Stimulated activated CD8-positive, alpha-beta memory T cell treated with anti-CD3 and anti-CD28 coated beads, Interleukin-4, amount 100 ng/mL, for 24 hours (primary cell): ENCODE results near the gene GCKR.
"Not testable (repeated sequence)": the region's sequence is repeated elsewhere in the genome, so short reads cannot be mapped to it uniquely, and the experiment has no call there.

Source experiments
- DNase-seq: peaks from one replicate; pipeline ENCODE4 v3.0.0-alpha.2; 2020; ENCODE audit warnings: low read depth

The GCKR gene

DNA sequence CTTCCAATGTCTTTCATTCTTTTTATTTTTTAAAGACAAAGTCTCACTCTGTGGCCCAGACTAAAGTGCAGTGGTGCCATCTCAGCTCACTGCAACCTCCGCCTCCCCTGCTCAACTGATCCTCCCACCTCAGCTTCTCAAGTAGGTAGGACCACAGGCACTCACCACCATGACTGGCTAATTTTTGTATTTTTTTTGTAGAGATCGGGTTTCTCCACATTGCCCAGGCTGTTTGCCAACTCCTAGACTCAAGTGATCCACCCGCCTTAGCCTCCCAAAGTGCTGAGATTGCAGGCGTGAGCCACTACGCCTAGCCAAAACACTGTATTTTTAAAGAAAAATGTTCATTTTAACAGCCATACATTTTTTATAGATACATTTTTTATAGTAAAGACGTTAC is 12.7 kb downstream of the GCKR start:
- DNase-seq = no peak

DNA sequence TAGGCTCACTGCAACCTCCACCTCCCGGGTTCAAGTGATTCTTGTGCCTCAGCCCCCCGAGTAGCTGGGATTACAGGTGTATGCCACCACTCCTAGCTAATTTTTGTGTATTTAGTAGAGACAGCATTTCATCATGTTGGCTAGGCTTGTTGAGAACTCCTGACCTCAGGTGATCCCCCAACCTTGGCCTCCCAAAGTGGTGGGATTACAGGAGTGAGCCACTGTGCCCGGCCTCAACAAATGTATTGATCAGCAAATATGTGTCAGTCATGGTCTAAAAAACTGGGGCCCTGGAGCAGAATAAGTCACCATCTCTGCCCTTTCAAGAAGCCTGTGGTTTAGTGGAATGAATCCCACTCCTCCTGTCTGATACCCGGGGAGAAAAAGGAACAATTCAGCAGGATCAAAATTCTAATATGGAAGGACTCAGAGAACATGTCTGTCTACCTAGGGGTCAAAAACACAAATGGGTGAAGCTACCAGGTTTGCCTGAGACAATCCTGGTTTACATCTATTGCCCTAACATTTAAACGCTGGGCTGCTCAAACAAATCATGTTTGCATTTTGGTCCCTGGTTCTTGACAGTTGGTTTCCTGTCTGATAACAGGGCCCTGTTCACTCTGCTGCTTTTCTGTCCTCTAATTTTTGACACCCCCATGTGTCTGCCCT is 21.6 kb downstream of the GCKR start:
- DNase-seq = no peak

DNA sequence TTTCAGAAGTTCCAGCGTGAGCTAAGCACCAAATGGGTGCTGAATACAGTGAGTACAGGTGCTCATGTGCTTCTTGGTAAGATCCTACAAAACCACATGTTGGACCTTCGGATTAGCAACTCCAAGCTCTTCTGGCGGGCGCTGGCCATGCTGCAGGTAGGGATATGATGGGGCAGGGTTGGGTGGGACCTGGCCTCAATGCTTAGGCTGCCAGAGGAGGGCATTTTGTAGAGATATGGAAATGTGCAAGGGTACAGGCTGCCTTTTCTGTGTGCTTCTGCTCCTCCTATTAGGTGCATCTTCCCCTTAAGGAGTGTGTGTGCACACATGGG is 22.1 kb downstream of the GCKR start:
- DNase-seq = no peak

DNA sequence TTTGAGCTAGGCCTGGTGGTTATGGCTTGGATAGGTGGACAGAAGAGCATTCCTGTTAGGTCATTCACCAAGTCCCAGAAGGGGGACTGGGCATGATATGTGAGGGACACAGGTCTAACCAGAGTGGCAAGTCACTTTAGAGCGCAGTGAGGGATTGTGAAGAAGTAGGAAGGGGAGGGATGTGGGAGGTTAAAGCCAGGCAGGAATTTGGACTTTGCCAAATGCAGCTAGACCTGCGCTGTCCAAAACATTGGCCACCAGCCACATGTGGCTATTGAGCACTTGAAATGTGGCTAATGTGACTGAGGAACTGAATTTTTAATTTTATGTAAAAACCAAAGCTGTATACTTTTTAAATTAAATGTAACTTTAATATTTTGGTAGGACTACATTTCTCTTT is 23.7 kb downstream of the GCKR start:
- no peak for DNase-seq

DNA sequence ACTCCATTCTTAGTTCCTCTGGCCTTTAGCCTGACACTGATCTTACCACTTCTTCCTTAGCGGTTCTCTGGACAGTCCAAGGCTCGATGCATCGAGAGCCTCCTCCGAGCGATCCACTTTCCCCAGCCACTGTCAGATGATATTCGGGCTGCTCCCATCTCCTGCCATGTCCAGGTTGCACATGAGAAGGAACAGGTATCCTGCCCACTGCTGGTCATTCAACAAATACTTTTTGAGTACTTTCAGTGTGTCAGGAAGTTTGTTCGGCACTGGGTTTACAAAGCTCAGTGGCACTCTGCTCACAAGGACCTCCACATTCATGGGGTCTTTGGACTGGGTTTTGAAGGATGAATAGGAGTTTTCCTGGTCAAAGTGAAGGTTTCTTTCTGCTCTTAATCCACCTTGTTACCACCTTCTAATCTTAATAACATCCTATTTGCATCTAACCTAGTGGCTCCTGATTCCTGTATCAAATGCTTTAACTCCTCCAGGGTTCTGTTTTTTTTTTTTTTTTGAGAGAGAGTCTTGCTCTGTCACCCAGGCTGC is 25.8 kb downstream of the GCKR start:
- no peak for DNase-seq

DNA sequence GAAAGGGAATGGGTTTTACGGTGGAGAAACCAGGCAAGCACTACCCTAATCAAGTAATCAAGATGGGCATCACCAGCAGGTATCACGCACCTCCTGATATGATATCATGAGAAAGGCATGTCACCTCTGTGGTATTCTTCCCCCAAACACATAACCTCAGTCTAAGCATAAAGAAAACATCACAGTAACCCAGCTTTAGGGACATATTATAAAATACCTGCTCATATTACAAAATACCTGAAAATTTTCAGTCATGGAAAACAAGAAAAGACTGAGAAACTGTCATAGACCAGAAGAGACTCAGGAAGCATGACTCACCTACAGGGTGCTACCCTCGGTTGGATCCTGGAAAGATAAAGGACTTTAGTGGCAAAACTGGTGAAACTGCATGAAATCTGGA is 30.5 kb downstream of the GCKR start:
- no peak for DNase-seq

DNA sequence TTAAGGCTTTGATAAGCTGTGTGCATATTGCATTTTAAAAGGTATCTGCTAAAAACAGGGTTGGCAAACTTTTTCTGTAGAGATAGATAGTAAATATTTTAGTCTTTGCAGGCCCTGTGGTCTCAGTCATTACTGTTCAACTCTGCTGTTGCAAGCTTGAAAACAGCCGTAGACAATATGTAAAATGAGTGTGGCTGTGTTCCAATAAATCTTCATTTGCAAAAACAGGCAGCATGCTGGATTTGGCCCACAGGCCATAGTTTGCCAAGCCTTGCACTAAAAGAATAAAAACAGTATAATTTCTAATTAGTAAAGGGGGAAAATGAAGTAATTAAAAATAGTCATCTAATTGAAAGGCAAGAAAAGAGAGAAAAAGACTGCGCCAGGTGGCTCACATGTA is 35.3 kb downstream of the GCKR start:
- no peak for DNase-seq

DNA sequence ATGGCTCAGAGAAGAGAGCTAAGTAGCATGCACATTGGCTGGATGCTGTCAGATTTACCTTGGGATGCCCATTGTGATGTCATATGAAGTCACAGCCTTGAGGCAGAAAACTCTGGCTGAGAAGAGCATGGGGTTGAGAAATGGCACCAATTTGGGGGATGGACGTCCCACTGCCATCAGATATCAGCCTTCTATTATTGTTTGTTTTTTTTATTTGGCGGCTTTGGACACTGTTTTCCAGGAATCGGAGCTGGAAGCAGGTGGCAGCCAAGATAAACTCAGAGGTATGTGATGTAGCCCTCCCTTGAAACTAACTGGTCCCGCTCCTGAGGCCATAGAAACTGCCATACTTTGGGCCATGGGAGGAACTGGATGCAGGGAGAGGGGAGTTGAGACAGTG is 40.6 kb downstream of the GCKR start:
- DNase-seq = no peak

DNA sequence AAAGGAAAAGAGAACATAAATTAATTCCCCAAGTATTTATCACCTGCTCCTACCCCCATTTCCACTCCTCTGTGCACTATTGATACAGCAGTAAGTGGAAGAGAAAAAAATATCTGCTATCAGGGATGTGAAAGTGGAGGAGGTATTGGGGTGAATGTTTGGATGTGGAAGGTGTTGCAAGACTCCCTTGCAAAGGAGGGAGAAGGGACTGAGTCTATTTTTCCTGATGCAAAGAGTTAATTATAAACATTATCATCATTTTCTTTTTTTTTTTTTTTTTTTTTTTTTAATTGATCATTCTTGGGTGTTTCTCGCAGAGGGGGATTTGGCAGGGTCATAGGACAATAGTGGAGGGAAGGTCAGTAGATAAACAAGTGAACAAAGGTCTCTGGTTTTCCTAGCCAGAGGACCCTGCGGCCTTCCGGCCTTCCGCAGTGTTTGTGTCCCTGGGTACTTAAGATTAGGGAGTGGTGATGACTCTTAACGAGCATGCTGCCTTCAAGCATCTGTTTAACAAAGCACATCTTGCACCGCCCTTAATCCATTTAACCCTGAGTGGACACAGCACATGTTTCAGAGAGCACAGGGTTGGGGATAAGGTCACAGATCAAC is 42.3 kb downstream of the GCKR start:
- not testable (repeated sequence) for DNase-seq

DNA sequence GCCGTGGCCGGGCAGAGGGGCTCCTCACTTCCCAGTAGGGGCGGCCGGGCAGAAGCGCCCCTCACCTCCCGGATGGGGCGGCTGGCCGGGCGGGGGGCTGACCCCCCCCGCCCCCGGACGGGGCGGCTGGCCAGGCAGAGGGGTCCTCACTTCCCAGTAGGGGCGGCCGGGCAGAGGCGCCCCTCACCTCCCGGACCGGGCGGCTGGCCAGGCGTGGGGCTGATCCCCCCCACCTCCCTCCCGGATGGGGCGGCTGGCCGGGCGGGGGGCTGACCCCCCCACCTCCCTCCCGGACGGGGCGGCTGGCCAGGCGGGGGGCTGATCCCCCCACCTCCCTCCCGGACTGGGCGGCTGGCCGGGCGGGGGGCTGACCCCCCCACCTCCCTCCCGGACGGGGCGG is 43.0 kb downstream of the GCKR start:
- DNase-seq = not testable (repeated sequence)

DNA sequence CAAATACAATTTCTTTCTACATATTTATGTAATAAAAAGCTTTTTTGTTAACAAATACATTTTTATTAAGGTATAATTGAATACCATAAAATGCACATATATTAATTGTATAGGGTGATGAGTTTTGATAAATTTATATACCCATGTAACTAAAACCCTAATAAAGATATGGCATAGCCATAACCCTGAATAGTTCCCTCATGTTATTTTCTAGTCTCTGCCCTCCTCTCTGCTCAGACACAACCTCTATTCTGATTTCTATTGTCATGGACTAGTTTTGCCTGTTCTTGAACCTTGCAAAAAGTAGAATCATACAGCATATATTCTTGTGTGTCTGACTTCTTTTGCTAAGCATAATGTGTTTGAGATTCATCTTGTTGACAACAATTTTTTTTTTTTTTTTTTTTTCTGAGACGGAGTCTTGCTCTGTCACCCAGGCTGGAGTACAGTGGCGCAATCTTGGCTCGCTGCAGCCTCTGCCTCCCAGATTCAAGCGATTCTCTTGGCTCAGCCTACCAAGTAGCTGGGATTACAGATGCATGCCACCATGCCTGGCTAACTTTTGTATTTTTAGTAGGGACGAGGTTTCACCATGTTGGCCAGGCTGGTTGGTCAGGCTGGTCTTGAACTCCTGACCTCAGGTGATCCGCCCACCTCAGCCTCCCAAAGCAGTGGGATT is 47.6 kb downstream of the GCKR start:
- DNase-seq = no peak

DNA sequence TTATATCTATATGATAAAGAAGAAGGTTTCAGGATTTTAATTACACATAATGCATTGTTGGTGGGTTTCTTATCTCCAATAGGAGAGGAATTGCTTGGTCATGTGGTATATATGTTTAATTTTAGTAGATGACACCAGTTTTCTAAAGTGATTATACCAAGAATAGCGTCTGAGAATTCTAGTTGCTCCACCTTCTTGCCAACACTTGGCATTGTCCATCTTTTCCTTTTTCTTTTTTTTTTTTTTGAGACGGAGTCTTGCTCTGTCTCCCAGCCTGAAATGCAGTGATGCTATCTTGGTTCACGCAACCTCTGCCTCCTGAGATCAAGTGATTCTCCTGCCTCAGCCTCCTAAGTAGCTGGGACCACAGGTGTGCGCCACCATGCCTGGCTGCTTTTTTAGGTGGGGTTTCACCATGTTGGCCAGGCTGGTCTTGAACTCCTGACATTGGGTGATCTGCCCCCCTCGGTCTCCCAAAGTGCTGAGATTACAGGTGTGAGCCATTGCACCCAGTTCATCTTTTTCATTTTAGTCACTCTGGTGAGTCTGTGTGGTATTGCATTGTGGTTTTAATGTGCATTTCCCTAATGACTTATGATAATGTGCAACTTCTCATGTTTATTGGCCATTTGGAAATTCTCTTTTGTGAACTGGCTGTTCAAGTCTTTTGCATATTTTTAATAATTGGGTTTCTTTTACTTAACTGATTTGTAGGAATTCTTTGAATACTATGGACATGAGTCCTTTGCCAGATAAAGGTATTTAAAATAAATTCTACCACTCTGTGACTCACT is 48.9 kb downstream of the GCKR start:
- no peak for DNase-seq

DNA sequence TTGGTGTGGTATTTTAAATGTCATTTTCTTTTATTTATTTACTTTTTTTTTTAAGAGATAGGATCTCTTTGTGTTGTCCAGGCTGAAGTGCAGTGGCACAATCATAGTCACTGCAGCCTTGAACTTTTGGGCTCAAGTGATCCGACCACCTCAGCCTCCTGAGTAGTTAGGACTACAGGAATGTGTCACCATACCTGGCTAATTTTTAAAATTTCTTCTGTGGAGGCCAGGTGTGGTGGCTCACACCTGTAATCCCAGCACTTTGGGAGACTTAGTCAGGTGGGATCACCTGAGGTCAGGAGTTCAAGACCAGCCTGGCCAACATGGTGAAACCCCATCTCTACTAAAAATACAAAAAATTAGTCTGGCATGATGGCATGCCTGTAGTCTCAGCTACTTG is 52.7 kb downstream of the GCKR start:
- DNase-seq = no peak

DNA sequence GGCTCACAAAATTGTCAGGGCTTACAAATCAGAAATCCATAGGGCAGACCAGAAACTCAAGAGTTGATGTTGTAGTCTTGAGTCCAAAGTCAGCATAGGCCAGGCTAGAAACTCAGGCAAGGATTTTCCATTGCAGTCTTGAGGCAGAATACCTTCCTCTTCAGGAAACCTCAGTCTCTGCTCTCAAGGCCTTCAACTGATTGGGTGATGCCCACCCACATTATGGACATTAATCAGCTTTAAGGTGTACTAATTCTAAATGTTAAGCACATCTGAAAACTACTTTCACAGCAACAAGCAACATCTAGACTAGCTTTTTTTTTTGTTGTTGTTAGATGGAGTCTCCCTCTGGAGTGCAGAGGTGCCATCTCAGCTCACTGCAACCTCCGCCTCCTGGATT is 54.9 kb downstream of the GCKR start:
- no peak for DNase-seq

DNA sequence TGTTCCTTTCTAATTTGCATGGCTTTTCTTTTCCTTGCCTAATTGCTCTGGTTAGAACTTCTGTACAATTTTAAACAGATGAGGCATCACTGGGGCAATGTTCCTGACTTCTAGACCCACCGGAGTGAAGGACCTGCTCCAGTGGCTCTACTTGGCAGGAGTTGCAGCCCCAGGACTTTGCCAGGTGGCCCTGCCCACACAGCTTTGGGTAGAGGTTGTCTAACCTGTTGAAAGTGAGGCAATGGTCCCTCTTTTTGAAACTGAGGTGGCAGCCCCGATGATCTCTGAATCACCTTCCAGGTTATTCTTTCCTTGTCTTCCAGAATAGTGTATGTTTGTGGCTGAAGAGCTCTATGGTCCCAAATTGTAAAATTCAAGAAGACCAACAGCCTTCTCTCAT is 56.3 kb downstream of the GCKR start:
- DNase-seq = no peak

DNA sequence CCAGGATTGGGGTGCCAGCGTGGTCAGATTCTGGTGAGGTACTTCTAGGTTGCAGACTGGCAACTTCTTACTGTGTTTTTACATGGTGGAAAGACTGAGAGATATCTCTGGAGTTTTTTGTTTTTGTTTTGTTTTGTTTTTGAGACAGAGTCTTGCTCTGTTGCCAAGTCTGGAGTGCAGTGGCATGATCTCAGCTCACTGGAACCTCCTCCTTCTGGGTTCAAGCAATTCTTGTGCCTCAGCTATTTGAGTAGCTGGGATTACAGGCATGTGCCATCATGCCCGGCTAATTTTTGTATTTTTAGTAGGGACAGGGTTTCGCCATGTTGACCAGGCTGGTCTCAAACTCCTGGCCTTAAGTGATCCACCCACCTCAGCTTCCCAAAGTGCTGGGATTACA is 57.8 kb downstream of the GCKR start:
- DNase-seq = not testable (repeated sequence)

DNA sequence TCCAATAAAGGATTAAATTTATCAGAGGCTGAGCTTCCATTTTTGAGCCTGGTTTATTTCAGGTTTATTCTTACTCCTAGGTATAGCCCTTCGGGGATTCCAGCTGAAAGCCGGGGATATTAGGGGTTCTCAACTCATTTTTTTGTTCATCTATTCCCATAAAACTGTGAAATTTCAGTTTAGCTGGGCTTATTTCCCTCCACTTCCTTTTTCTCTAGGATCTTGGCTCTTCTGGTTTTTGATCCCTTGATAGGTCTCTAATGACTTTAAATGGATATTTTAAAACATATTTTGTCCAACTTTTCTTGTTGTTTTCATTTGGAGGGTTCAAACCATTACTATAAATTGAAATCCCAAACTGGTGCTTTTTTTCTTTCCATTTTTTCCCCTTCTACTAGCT is 62.6 kb downstream of the GCKR start:
- no peak for DNase-seq

DNA sequence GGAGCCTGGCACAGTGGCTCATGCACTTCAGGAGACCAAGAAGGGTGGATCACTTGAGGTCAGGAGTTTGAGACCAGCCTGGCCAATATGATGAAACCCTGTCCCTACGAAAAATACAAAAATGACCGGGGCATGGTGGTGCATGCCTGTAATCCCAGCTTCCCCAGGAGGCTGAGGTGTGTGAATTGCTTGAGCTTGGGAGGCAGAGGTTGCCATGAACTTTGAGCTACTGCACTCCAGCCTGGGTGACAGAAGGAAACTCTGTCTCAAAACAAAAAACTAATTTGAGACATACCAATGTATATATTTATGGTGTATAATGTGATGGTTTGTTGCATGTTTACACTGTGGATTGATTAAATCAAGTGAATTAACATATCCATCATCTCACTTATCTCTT is 64.4 kb downstream of the GCKR start:
- DNase-seq = no peak

DNA sequence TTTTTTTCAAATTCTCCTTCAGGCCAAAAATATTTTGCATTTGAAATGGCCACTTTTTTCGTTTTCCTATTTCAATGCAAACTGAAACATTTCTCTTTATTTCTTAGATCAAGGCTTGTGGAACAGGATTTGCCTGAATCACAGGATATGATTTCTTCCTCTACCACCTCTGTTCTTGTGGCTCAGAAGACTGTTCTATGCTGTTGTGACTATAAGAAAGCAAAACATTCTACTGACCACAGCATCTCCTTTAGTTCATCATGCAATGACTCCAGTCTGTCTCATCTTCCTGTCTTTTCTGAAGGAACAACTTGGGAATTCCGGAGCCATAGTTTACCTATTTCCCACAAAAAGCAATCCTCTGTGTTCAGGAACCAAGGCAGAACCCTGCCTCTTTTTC is 70.0 kb downstream of the GCKR start:
- DNase-seq = no peak

DNA sequence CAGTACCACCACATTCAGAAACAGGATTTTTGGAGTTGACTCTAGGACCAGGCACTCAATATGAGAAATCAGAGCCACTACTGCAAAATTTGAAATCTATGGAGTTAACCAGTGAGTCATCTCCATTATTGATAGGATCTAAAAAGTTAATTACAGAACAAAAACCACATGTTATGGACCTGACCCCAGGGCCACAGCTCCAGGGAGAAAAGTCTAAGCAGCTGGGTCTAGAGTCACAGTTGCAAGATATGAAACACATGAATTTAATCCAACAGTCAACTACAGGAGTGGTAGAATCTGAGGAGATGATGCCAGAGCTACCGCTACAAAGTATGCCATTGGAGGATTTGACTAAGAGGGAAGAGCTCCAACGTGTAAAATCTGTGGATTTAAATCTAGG is 72.8 kb downstream of the GCKR start:
- DNase-seq = no peak

DNA sequence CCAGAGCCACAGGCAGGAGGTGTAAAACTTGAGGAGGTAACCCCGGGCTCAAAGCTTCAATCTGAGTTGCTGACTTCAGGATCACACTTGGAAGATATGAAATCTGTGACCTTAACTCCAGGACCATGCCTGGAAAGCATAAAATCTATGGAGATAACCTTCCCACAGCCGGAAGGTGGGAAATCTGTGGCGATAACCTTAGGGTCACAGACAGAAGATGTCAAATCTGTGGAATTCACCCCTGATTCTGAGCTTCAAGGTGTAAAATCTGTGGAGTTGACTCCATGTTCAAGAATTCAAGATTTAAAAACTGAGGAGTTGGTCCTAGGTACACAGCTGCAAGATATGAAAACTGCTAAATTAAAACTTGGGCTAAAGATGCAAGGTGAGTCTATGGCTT is 74.6 kb downstream of the GCKR start:
- DNase-seq = no peak

DNA sequence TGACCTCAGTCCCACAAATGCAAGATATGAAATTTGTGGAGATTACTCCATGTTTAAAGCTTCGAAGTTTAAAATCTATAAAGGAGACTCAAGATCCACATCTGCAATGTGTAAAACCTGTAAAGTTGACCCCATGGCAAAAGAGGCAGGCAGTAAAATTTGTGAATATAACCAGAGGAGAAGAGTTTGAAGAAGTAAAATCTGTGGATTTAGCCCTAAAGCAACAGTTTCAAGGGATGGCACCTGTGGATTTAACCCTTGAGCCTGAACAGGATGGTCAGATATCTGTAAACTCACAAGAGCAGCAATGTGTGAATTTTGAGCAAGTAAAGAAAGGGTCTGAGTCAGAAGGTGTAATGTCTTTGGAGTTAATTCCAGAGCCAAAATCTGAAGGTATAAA is 75.0 kb downstream of the GCKR start:
- DNase-seq = no peak

DNA sequence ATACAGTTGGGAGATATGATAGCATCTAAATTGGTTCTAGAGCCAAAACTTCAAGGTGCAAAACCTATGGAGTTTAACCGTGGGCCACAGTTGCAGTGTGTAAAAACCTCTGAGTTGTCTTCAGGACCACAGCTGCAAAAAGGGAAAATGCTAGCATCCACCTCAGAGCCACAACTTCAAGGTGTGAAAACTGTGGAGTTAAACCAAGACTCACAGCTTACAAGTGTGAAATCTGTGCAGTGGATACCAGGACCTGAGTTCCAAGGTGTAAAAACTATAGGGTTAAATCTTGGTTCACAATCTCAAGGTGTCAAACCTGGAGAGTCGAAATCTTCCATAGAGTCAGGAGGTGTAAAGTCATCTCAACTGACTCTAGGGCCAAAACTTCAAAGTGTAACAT is 75.8 kb downstream of the GCKR start:
- DNase-seq = no peak
